GM18873 (cell line): ENCODE measurements around the gene NFIL3.
A peak's percentile ranks its signal among the peaks of the same experiment; 100 is the strongest.

Experiments
- ATAC-seq: cut with Tn5 transposase; IDR thresholded peaks from one replicate; pipeline ENCODE4 v1.9.1; 2021; ENCODE audit warnings: mild to moderate bottlenecking, moderate library complexity, moderate number of reproducible peaks; ENCODE audit not compliant: unreplicated experiment, low FRiP score

The NFIL3 gene

GRCh38 chr9:91361291-91362050 is 62.2 kb downstream of the NFIL3 start, which contains the start of gene AUH:
Gene AUH, minus strand, starts transcription at chr9:91361918. Its CDS starts 29 bp downstream, at chr9:91361889.
- ATAC-seq: peak; percentile 62

- ATAC-seq: no peak
Observed at GRCh38 chr9:91360551-91361290, 62.9 kb downstream of the NFIL3 start.

GRCh38 chr9:91359734-91360470 is 63.7 kb downstream of the NFIL3 start:
- ATAC-seq: no peak

- no peak for ATAC-seq
Observed at GRCh38 chr9:91359083-91359482, 64.5 kb downstream of the NFIL3 start.
